Pancreas (tissue), 10 donors: ENCODE data around the gene MLH1. TPM values are rescaled to one million over a fixed set of nuclear protein-coding genes. Genes with fewer than 3 reads are reported as not detected.
A peak's percentile ranks its signal among the peaks of the same experiment; 100 is the strongest.
"Not testable (repeated sequence)": the region's sequence is repeated elsewhere in the genome, so short reads cannot be mapped to it uniquely, and the experiment has no call there.

Source experiments
- ATAC-seq, 4 donors: fragments of 200-7000 bp; cut with Tn5 transposase; one replicate each; pipeline versions ENCODE4 v1.8.0 to v1.9.1; 2020; ENCODE audit warnings: mild to moderate bottlenecking in 4 of 4, moderate library complexity in 4 of 4
- DNase-seq, 6 donors: peaks; one replicate each; pipeline ENCODE4 v3.0.0-alpha.2; 2020
- FAIRE-seq: peaks from 2 replicates; lab custom pipeline; 2012; peaks lifted over from hg19 to GRCh38; lab: Jason Lieb, UNC
- H3K27ac ChIP-seq, 4 donors: fragments of 200-600 bp; sonication (generic); 1 replicate in 3 of 4; 2 replicates in 1 of 4; pipeline versions ENCODE4 v1.5.0 to v1.8.0; 2020
- H3K27me3 ChIP-seq, 4 donors: fragments of 200-600 bp; one replicate each; pipeline ENCODE4 v1.8.0; 2021
- H3K36me3 ChIP-seq, 3 donors: fragments of 200-600 bp; sonication (generic) in 1 of 3; one replicate each; pipeline versions ENCODE4 v1.5.0 to v1.8.0; 2020 to 2021
- H3K4me1 ChIP-seq, 3 donors: fragments of 200-600 bp; one replicate each; pipeline ENCODE4 v1.8.0; 2021
- H3K4me3 ChIP-seq, 4 donors: fragments of 200-600 bp; sonication (generic) in 2 of 4; one replicate each; pipeline versions ENCODE4 v1.5.0 to v1.8.0; 2020 to 2021
- H3K9me3 ChIP-seq, 4 donors: fragments of 200-600 bp; one replicate each; pipeline ENCODE4 v1.8.0; 2021
- CTCF ChIP-seq, 4 donors: fragments of 200-600 bp; sonication (generic) in 3 of 4; IDR thresholded peaks; one replicate each; pipeline versions ENCODE4 v1.5.0 to v1.8.0; 2021; ENCODE audit warnings: antibody characterized with exemption in 4 of 4
- WGBS, 2 donors: extraction: QIAGEN DNeasy Blood & Tissue Kit; methylation state at CpG; one replicate each; pipeline ENCODE4 v1.1.7; 2013; 5-methylcytosine and 5-hydroxymethylcytosine counted together
- intact Hi-C, 3 donors: fragments of 100-400 bp; cut with DNase I; formaldehyde crosslinking; loops; one replicate each; pipeline versions ENCODE4 v1.11.1 to v1.14.2; 2022
- polyA plus RNA-seq, 2 donors: library from polyadenylated mRNA; stranded (reverse); fragments of 200-250 nt; gene quantifications; one replicate each; pipeline ENCODE4 v1.2.3, GENCODE V29; 2013
- total RNA-seq, 6 donors: library from RNA; stranded (reverse); fragmentation: NEBNext Ultra II Directional in 4 of 6; extraction: Animal tissue kit (Norgen Biotek cat#: 25700) in 4 of 6; gene quantifications; one replicate each; pipeline versions ENCODE4 v1.2.1 to v1.2.4, GENCODE V29; 2021 to 2023
- donor health status: healthy with polysubstance abuse.
- donor health status: DM: no; HTN: no; CAD: no; lungs with moderate emphysema.
- donor health status: DM: no; HTN: no; CAD: no.
- donor health status: control.
- donor health status: control.
- donor health status: Bipolar disorder and iron deficiency.
- donor health status: DM: yes; HTN: yes; CAD: no.
- donor health status: DM: no; HTN: no; CAD: no.
- donor health status: DM: no; HTN: no; CAD: no.
- donor health status: DM: yes; HTN: yes; CAD: no.

Gene MLH1
- total and polyA plus RNA-seq, 8 donors: 7.9 to 16.4 (median 13.3) TPM

- FAIRE-seq (no peak), DNase-seq (no peak), ATAC-seq (no peak)
- intact Hi-C loops: no loop called here
- Histone ChIP-seq H3K4me3 (peak overlapping the region in 3 of 4 donors; percentile 68 to 85 (median 71)), H3K27me3 (no peaks in the 10 kb centered on the region), H3K4me1 (peaks cover 0 to 4% (median 0%) of the 10 kb centered on the region in 3 donors), H3K36me3 (no peaks in the 10 kb centered on the region), H3K9me3 (no peaks in the 10 kb centered on the region), H3K27ac (no peak overlapping the region)
- TF ChIP-seq CTCF (IDR thresholded peaks at IDR 0.05): no peak
- WGBS, 2 donors: 87 to 88% methylated on average over 28 of the region's 28 CpGs
These were observed 47.9 kb upstream of the MLH1 start for GRCh38 chr3:36945333-36945980.

GRCh38 chr3:36947814-36948213 is 45.5 kb upstream of the MLH1 start:
- ATAC-seq, H3K27ac ChIP-seq, DNase-seq, FAIRE-seq, H3K27me3 ChIP-seq, H3K4me3 ChIP-seq, intact Hi-C loops, H3K9me3 ChIP-seq, H3K4me1 ChIP-seq, H3K36me3 ChIP-seq: not testable (repeated sequence)
- 78 to 90% methylated on average over 5 of the region's 5 CpGs for WGBS, 2 donors

- FAIRE-seq (no peak), DNase-seq (no peak)
- intact Hi-C loops: loop anchor here in 2 of 3 donors (5.0 to 10.0 kb wide), 2 partner anchors 227 to 230 kb away; no protein-coding TSS in a partner anchor
These were observed 38.7 kb upstream of the MLH1 start for GRCh38 chr3:36954452-36955134.

GRCh38 chr3:36956155-36956554 is 37.2 kb upstream of the MLH1 start:
- Histone ChIP-seq H3K27ac (no peak overlapping the region), H3K4me3 (no peak overlapping the region), H3K27me3 (no peaks in the 10 kb centered on the region), H3K4me1 (no peaks in the 10 kb centered on the region), H3K9me3 (no peaks in the 10 kb centered on the region), H3K36me3 (no peaks in the 10 kb centered on the region)
- no peak for FAIRE-seq
- no peak for DNase-seq
- TF ChIP-seq CTCF (IDR thresholded peaks at IDR 0.05): no peak
- no peak for ATAC-seq
- intact Hi-C loops: loop anchor here in 2 of 3 donors (5.0 to 10.0 kb wide), 2 partner anchors 229 to 231 kb away; no protein-coding TSS in a partner anchor
- WGBS, 2 donors: 67 to 77% methylated on average over 3 of the region's 3 CpGs

More at GRCh38 chr3:36954452-36955134, 38.7 kb upstream of the MLH1 start:
- Histone ChIP-seq H3K27me3 (no peaks in the 10 kb centered on the region), H3K36me3 (no peaks in the 10 kb centered on the region), H3K27ac (no peak overlapping the region), H3K4me1 (no peaks in the 10 kb centered on the region), H3K4me3 (no peak overlapping the region), H3K9me3 (no peaks in the 10 kb centered on the region)
- no peak for ATAC-seq
- TF ChIP-seq CTCF (IDR thresholded peaks at IDR 0.05): no peak

GRCh38 chr3:36957063-36957462 is 36.3 kb upstream of the MLH1 start:
- no peak overlapping the region for H3K4me3 ChIP-seq
- H3K4me1 ChIP-seq: no peaks in the 10 kb centered on the region
- H3K9me3 ChIP-seq: no peaks in the 10 kb centered on the region
- TF ChIP-seq CTCF (IDR thresholded peaks at IDR 0.05): no peak
- DNase-seq (no peak), FAIRE-seq (no peak), ATAC-seq (no peak)
- intact Hi-C loops: loop anchor here in 2 of 3 donors (5.0 to 10.0 kb wide), 2 partner anchors 230 to 232 kb away; no protein-coding TSS in a partner anchor
- no peaks in the 10 kb centered on the region for H3K36me3 ChIP-seq
- 95% methylated on average over 1 of the region's 1 CpG for WGBS, 2 donors
- H3K27ac ChIP-seq: no peak overlapping the region
- no peaks in the 10 kb centered on the region for H3K27me3 ChIP-seq
